Skin of body (tissue), 2 donors: ENCODE data around the gene SPHK1. TPM values are rescaled to one million over a fixed set of nuclear protein-coding genes. Genes with fewer than 3 reads are reported as not detected.
"Not testable (repeated sequence)": the region's sequence is repeated elsewhere in the genome, so short reads cannot be mapped to it uniquely, and the experiment has no call there.

Source experiments
- DNase-seq: peaks from one replicate; lab custom pipeline; 2025; lab: John Stamatoyannopoulos, UW
- total RNA-seq: library from RNA; depleted of rRNA; stranded (reverse); fragments of >200 nt; gene quantifications from one replicate; pipeline ENCODE4 v1.2.3, GENCODE V29; 2014

Gene SPHK1
- total RNA-seq: 4.1 TPM

DNA sequence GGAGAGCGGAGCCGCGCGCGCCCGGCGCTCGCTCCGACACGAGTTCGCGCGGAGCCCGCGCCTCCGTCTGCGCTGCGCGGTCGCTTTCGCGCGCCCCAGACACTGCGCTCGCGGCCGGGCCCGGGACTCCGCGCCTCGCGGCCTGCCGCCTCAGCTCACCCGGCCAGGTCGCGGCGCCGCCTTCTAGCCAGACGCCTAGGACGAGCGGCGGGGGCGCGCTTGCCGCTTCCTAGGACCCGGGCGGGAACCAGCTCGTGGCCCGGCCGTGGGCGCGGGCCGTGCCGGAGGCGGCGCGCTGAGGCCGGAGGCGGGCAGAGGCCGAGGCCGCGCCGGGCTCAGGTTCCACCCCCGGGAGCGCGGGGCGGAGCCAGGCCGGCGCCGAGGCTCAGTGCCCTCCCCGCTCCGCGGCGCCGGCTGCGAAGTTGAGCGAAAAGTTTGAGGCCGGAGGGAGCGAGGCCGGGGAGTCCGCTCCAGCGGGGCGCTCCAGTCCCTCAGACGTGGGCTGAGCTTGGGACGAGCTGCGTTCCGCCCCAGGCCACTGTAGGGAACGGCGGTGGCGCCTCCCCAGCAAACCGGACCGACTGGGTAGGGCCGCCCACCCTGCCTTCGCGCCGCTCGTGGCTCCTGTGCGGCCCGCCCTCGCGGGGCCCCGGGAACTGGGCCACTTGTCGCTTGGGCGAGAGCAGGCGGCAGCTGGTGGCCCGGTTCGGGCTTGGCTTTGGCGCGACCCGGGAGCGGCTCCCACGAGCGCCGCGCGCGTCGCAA is at the start of gene SPHK1:
SPHK1 (plus strand) TSS at position 388 of the 765 bp plus-strand sequence. CDS start 1,036 bp downstream, outside the sequence.
- DNase-seq: peak; percentile 43

- no peak for DNase-seq
Observed at GRCh38 chr17:76335716-76336381, 48.6 kb upstream of the SPHK1 start.

DNA sequence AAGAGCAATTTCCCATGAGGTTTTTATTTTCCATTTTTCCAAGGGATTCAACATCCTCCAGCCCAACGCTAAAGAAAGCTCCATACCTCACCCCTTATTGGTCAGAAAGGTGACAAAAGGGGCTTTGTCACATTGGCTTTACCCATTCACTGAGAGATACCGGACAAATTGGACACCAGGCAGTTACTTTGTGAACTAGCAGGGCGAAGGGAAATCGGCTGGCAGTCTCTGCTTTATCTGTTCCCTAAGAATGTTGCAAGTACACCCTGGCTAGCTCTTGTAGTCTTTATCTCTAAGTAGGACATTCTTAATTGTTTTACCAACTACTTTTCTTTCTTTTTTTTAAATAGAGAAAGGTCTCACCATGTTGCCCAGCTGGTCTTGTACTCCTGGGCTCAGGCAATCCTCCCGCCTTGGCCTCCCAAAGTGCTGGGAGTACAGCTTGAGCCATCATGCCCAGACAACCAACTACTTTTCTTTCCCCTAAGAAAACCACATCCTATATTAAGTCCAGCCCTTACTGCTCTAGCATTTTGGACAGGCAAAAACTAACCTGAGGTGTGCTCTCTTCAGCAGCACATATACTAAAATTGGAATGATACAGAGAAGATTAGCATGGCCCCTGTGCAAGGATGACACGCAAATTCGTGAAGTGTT is 47.5 kb upstream of the SPHK1 start:
- DNase-seq: no peak

GRCh38 chr17:76337413-76337777 is 47.0 kb upstream of the SPHK1 start:
- peak; percentile 25 for DNase-seq

DNA sequence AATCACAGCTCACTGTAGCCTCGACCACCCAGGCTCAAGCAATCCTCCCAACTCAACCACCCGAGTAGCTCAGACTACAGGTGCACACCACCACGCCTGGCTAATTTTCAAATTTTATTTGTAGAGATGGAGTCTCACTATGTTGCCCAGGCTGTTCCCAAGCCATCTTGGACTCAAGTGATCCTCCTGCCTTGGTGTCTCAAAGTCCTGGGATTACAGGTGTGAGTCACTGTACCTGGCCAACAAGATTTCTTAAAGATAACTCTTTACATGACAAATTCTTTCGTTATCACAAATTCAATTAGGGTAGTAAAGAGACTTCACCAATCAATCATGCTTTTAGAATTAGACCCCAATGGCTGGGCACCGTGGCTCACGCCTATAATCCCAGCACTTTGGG is 43.1 kb upstream of the SPHK1 start:
- no peak for DNase-seq

DNA sequence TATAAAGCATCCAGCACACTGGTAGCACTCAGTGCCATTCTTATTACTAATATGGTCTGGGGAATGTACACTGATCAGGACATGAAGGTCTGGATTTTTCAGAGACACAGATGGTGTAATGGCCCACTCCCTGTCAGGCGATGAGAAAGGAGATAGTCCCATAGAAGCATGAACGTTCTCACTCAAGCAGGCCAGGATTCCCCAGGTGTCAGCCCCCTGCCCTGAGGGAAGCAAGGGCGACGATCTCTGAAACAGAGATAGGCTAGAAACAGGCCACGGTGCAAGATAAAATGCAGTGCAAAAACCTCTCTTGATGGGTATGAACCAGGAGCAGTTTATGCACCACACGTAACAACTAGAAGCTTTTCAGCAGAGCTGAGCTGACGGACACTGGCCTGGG is 41.3 kb upstream of the SPHK1 start:
- no peak for DNase-seq

- no peak for DNase-seq
Observed at GRCh38 chr17:76345377-76345974, 38.9 kb upstream of the SPHK1 start.

- DNase-seq: not testable (repeated sequence)
Observed at GRCh38 chr17:76346936-76347335, 37.5 kb upstream of the SPHK1 start.

GRCh38 chr17:76350463-76350862 is 33.9 kb upstream of the SPHK1 start:
- no peak for DNase-seq

GRCh38 chr17:76351526-76352071 is 32.8 kb upstream of the SPHK1 start:
- no peak for DNase-seq

- DNase-seq: no peak
Observed at GRCh38 chr17:76353004-76353598, 31.3 kb upstream of the SPHK1 start.

- peak; percentile 87 for DNase-seq
Observed at GRCh38 chr17:76353599-76354316, 30.7 kb upstream of the SPHK1 start, which contains the start of gene PRPSAP1. TSS of gene PRPSAP1 (minus strand) at chr17:76353916. CDS start at chr17:76353703, 213 bp downstream.

- DNase-seq: no peak
Observed at GRCh38 chr17:76354317-76354729, 30.1 kb upstream of the SPHK1 start.

DNA sequence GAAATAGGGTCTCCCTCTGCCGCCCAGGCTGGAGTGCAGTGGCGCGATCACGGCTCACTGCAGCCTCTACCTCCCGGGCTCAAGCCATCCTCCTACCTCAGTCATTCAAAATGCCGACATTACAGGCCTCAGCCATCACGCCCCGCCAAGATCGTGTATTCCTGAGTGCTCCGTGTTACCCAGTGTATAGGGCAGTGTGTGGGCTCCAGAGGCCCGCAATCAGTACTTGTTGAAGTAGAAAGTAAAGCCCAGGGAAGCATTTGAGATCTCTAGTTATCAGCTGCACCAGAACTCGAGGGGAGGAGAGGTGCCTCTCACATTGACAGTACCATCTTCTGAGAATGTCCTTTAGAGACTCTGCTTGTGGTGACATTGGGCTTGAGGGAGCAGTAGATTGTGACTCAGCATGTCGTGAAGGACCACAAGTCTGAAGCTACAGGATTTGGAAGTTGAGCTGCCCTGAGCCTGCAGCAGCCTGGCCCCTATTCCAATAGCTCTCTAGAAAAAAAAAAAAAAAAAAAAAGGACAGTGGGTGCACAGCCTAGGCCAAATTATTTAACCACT is 29.6 kb upstream of the SPHK1 start:
- DNase-seq: no peak

GRCh38 chr17:76356803-76357456 is 27.5 kb upstream of the SPHK1 start:
- DNase-seq: no peak

- DNase-seq: no peak
Observed at GRCh38 chr17:76357597-76358158, 26.7 kb upstream of the SPHK1 start.

DNA sequence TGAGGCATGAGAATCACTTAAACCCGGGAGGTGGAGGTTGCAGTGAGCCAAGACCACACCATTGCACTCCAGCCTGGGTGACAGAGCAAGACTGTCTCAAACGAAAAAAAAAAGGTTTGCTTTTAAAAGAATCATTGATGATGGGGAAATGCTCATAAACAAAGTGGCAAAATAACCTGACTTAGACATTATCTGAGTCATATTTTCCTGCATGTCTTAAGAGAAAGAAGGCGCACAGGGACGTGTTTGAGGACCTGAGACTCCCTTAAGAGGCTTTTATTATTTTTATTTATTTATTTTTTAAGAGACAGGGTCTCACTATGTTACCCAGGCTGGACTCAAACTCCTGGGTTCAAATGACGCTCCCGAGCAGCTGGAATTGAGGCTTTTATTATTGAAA is 25.0 kb upstream of the SPHK1 start:
- no peak for DNase-seq

GRCh38 chr17:76359776-76360175 is 24.6 kb upstream of the SPHK1 start:
- DNase-seq: not testable (repeated sequence)

- DNase-seq: no peak
Observed at GRCh38 chr17:76360461-76360860, 23.9 kb upstream of the SPHK1 start.
